Measurements from ENCODE around the gene CENPI. TPM values are rescaled to one million over a fixed set of nuclear protein-coding genes. Genes with fewer than 3 reads are reported as not detected.

Gene CENPI
- polyA plus RNA-seq (2013, experiment 1 of 2; ENCODE audit: insufficient read length) = 14.0 TPM
- 2.4 TPM for polyA plus RNA-seq (2013, experiment 2 of 2; ENCODE audit: insufficient read length)

- DNase-seq = peak; percentile 92
Measured at GRCh38 chrX:101097546-101098453, at the start of gene CENPI. CENPI (plus strand) TSS chrX:101098204; CDS start chrX:101101071, 2,867 bp downstream.

- DNase-seq = no peak
Measured at GRCh38 chrX:101051153-101051548, 46.9 kb upstream of the CENPI start.

- DNase-seq = peak; percentile 72
Measured at GRCh38 chrX:101051549-101052302, 46.3 kb upstream of the CENPI start, which contains the start of gene TRMT2B. TRMT2B (minus strand) TSS chrX:101052111; CDS start chrX:101042289, 9,822 bp downstream.

GRCh38 chrX:101056551-101056950 lies 41.5 kb upstream of the CENPI start:
- peak; percentile 33 for DNase-seq

- DNase-seq = peak; percentile 76
Measured at GRCh38 chrX:101057093-101057714, 40.8 kb upstream of the CENPI start.

- peak; percentile 66 for DNase-seq
Measured at GRCh38 chrX:101062176-101062575, 35.8 kb upstream of the CENPI start.

GRCh38 chrX:101071582-101071981 lies 26.4 kb upstream of the CENPI start:
- DNase-seq = no peak

GRCh38 chrX:101078716-101079598 lies 19.0 kb upstream of the CENPI start, which contains the start of gene TMEM35A:
TMEM35A (plus strand) TSS chrX:101078879; CDS start chrX:101079003, 124 bp downstream.
- DNase-seq = peak; percentile 17

- DNase-seq = no peak
Measured at GRCh38 chrX:101079736-101080270, 18.2 kb upstream of the CENPI start.

GRCh38 chrX:101080326-101081124 lies 17.5 kb upstream of the CENPI start:
- no peak for DNase-seq

GRCh38 chrX:101081231-101081630 lies 16.8 kb upstream of the CENPI start:
- no peak for DNase-seq

GRCh38 chrX:101091817-101092216 lies 6.2 kb upstream of the CENPI start:
- no peak for DNase-seq

- peak; percentile 56 for DNase-seq
Measured at GRCh38 chrX:101108284-101108683, 10.3 kb downstream of the CENPI start.

- DNase-seq = no peak
Measured at GRCh38 chrX:101117701-101118100, 19.7 kb downstream of the CENPI start.

- peak; percentile 8 for DNase-seq
Measured at GRCh38 chrX:101136235-101136634, 38.2 kb downstream of the CENPI start.

All from fibroblast of skin of back (primary cell).